ENCODE data around the gene DPH2.

Gene DPH2

DNA sequence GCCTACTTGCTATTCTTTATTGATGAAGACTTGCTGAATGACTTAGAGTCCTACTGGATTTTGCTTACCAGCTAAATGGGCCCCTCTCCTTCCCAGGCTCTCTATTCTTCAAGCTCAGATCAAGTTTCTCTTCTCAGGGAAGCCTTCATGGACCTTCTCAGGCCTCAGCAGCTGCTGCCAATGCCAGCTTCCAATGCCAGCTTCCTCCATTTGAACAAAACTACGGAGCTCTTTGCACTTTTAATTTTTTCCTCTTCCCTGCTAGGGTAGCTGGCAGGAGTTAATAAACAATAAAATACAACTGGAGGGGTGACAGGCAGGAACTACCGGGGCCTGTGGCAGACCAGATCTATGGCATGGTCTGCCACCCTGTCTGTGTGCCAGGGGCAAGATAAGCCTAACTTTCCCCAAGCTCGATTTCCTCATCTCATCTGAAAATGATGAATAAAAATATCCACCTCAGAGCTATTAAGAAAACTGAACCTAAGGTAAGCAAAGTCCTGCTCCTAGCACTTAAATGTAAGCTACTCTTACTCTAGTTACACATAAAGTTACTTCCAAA, 24.1 kb upstream of the DPH2 start:
- peak; percentile 76 for DNase-seq

DNA sequence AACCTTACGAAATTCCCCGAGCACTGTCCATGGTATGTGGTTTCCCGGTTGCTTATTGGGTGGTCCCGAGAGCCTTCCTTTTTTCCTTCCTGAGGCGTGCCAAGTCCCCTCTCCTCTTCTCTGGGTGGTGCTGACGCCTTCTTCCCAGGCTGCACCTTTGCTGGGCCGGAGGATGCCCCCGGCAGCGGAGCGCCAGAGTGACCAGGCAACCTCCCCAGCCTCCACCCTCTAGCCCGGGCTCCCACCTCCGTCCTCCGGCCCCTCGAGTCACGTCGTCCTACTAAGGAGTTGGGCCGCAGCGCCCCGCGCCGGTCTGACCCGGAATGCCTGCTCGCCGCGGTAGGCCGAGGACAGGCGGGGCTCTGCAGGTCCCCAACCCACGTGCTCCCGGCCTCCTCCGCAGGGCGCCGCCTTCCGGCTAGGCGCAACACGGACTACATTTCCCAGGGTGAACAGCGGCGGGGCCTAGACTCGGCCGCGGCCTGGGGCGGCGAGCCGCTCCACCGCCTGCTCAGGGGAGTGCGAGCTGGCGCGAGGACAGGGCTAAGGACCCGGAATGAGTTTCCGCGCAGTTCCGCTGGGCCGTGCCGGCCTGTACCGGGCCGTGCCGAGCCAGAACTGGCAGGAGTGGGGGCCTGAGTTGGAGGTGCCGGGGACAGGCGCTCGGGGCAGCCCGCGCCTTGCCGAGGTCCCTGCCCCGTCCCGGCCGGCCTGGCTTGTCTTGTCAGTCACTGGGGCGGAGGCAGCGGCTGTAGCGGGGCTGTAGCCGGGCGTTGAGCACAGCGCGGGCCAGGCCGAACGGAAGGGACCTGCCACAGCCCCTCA, 23.4 kb upstream of the DPH2 start, which contains the start of gene IPO13:
Gene IPO13 (plus strand): TSS at position 715 of the 825 bp plus-strand sequence. CDS start 651 bp downstream, outside the sequence.
- peak; percentile 96 for DNase-seq

DNA sequence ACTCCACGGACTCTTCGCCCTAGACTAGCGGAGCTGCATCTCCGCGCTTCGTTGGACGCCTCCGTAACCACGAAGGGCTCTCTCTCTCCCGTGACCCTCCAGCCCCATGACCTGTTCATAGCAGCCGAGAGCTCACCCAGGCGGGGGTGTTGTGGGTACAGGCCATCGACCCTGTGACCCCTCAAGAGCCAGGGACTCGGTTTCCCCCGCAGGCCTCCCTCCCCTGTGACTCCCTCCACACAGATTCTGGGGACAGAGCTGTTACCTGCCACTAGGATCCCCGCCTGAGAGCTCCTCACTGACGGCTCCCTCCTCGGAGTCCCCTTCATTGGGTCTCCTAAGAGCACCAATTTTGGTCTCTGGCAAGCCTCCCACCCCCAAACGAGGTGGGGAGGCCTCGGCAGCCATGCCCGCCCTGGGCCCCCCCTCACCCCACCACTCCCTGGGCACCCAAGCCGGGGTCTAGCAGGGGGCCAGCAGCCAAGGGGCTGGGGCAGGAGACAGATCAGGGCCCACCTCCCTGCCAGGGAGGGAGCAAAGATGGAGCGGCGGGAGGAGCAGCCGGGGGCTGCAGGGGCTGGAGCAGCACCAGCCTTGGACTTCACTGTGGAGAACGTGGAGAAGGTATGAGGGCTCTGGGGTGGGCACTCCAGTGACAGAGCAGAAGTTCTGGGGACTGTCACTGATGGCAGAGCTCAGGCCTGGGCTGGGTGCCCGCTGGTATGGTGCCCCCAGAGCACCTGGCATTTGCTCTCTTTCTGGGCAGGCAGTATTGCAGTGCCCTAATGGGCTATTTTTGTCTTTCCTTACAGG, 22.5 kb upstream of the DPH2 start:
- DNase-seq = no peak

DNA sequence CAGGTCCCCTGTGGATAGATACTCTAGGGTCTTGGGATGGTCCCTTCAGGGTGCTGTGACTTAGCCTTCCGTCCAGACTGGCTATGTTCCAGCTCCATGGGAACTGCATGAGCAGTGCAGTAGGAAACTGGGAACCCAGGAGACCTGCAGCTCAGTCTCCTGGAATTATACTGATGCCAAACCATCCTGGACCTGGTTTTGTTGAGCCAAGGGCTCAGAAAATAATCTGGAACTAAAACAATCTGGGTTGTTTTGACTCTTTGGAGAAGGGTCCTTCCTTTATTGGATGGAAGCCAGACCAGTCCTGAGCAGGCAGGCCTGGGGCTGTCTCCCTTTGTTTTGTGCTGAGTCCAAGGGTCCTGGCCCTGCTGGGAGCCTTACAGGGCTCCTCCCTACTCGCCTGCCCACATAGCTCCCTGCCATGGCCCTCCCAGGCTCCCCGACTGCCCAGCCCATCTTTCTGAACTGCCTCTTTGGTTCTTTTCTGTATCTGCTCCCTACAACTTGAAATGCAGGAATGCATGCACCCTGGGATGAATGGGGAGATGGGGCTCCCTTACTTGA, 21.9 kb upstream of the DPH2 start:
- DNase-seq = no peak

DNA sequence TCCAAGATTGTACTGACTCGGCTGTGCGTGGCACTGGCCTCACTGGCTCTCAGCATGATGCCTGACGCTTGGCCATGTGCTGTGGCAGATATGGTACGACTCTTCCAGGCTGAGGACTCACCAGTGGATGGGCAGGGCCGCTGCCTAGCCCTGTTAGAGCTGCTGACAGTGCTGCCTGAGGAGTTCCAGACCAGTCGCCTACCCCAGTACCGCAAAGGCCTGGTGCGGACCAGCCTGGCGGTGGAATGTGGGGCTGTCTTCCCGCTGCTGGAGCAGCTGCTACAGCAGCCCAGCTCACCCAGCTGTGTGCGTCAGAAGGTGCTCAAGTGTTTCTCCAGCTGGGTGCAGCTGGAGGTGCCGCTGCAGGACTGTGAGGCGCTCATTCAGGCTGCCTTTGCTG, 20.1 kb upstream of the DPH2 start:
- no peak for DNase-seq

DNA sequence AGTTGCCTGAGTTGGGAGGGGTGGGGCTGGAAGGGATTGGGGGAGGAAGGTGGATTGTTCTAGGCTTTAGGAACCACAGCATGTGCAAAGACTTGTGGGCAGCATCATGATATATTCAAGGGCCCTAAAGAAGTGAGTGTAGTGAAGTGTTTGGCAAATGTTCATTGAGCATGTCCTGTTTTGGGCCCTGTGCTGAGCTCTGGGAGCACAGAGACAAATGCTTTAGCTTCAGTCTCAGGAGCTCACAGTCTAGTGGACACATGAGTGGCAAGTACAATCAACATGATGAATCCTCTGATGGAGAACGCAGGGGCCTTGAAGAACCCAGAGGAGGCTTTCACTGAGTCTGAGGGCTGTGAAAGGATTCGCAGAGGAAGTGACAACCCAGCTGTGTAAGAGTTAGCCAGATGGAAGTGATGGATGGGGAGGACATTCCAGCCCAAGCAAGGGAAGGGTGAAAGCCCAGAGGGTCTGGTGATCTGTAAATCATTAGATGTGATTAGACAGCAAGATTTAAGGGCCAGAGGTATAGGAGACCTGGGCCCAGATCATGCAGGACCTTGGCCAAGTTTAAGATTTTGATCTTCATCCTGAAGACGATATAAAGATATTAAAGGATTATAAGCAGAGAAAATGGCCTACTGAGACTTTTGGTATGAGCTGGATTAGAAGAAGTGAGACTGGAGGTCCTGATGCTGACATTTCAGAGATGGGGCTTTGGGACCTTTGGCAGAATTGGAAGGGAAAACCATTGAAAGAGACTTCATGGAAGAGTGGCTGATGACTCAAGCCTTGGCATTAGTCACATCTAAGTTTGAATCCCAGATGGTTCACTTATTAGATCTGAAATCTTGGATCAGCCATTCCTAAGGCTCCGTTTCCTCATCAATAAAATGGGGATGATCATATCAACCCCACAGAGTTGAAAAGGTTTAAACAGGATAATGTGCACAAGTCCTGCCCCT, 18.5 kb upstream of the DPH2 start:
- DNase-seq = peak; percentile 58

DNA sequence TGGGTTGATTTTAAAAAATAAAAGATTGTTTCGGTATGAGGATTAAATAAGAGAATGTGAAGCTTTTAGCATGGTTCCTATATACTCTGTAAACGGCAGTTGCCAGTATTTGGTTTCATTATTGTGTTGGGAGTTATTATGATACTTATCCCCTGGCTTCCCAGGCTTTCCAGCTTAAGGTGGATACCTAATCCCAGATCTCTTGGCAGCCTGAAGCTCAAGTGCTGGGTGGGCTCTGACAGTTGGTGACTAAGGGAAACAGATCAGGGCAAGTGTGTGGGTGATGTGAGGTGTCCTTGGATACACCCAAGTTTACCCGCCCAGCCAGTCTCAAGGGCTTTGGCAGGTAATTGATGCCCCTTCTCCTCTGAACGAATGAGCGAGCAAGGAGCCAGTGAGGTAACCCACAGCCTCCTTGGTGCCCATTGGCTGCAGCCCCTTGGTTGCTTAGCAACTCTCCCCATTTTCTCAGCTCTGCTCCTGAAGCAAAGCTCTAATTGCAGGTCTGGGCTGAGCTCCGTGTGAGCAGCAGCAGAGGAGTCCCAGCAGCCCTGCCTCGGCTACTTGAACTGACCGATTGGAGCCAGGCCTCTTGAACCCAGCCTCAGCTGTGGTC, 17.0 kb upstream of the DPH2 start:
- DNase-seq = peak; percentile 98

DNA sequence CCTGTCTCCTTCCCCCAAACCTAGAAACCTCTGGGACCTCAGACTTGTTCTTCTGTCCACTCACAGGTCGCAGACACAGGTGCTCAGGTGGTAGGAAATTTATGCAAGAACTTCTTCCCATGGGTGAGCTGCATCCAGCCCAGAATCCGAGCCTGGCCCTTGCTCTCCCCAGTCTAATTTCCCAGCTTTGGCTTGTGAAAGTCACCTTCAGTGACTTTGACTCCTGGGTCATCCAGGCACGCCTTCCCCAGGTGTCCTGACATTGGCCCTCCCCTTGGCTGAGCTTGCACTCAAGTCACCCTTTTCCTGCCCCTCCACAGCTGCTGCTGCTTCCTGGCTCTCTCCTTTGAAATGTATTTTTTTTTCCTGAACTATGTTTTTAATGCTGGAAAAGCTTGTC, 16.4 kb upstream of the DPH2 start:
- no peak for DNase-seq

DNA sequence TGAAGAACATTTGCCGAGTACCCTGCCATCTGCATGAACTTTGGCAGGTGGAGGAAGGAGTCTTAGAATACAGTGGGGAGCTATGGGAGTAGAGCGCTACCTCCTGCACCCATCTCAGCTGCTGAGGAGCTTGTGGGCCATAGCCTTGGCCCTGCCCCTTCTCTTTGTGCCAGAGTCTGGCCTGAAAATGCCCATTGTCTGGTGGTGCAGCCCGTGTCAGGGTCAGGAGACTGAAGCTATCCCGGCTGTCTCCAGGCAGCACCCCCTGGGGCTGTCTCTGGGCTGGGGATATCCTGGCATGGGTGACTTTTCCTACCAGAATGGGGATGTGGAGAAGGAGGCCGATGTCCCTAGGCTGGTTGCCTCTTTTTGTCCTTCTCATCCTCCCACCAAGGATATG, 15.8 kb upstream of the DPH2 start:
- DNase-seq = no peak

DNA sequence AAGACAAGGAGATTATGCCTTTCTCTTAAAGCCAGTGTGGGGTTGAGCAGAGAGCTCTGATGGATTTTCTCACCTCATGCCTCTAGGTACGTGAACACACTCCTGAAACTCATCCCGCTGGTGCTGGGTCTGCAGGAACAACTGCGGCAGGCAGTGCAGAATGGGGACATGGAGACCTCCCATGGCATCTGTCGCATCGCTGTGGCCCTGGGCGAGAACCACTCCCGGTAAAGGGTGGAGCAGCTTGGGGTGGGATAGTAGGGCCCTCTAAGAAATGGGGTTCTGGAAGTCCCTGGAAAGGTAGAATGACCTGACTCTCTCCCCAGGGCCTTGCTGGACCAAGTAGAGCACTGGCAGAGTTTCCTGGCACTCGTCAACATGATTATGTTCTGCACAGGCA, 13.6 kb upstream of the DPH2 start:
- no peak for DNase-seq

DNA sequence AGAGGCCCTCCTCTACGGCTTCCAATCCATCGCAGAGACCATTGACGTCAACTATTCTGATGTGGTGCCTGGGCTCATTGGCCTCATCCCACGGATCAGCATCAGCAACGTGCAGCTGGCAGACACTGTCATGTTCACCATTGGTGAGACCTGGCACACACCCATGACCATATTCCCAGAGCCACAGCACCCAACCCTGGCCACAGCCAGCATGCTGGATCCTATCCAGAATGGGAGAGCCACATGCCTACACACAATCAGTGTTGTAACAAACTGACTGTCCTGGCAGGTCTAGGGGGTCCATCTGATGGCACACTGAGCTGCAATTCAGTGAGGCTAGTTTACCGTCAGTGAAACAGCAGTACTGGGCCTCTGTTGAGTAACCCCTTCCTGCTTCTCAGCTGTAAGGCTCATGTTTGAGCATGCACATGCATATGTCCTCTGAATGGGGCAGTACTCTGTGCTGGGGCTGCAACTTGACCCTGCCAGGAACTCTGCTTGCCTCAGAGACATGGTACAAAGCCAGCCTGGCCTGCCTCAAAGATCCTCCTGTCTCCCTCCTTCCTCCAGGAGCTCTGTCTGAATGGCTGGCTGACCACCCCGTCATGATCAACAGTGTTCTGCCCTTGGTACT, 12.3 kb upstream of the DPH2 start:
- no peak for DNase-seq

DNA sequence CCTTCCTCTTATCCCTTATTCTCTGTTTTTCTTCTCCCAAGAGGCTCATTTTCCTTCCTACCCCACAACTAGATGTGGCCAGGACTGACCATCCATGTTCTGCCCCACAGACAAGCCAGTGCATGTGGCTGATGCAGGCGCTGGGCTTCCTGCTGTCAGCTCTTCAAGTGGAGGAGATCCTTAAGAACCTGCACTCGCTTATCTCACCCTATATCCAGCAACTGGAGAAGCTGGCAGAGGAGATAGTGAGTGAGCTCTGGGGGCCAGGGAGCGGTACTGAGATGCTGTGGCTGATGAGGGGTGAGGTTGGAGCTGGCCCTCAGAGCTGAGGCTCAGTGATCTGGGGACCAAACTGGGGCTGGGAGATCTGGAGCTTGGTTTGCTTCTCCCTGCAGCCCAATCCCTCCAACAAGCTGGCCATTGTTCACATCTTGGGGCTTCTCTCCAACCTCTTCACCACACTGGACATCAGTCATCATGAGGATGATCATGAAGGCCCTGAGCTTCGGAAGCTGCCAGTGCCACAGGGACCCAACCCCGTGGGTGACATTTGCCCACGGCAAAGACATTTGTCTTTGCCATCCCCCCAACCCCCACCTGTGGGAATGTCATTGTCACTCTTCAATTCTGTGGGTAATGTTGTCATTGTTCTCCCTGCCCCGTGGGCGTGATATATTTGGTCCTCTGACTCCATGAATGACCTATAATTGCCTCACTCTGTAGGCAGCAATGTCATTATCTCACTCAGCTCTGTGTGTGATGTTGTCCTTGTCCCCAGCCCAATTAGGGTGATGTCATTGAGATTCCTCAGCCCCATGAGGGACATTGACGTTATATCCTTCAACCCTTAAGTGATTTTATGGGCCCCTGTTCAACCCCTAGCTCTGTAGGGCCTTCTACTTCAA, 11.2 kb upstream of the DPH2 start:
- DNase-seq = no peak

DNA sequence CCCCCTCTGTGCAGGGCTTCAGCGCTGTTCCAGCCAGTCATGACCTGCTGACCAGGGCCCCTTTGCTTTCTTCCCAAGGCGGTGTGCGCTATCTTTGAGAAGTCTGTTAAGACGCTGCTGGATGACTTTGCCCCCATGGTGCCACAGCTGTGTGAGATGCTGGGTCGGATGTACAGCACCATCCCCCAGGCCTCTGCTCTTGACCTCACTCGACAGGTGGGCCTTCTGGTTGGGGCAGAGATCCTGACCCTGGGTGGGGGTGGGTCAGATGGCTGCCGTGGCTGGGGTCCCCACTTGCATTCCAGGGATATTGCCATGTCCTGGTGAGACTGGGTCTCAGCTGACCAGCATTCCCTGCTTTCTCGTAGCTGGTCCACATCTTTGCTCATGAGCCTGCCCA, 9.0 kb upstream of the DPH2 start:
- no peak for DNase-seq

DNA sequence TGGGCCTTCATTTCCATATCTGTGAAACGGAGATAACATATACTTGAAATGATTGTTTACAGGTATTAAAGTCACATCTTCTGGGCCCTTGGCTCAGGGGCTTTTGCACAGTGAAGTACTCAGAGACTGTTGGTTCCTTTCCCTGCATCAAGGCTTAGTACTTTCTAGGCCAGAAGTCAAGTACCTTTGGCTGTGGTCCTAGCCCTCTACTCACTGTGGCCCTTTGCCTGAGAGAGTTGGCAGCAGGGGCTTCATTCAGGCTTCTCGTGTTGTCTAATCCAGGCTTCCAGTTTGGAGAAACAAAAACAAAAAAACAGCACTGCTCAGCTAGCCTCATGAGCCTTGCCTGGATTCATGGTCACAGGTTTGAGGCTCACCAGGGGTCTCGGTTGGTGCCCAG, 8.1 kb upstream of the DPH2 start:
- DNase-seq = no peak

DNA sequence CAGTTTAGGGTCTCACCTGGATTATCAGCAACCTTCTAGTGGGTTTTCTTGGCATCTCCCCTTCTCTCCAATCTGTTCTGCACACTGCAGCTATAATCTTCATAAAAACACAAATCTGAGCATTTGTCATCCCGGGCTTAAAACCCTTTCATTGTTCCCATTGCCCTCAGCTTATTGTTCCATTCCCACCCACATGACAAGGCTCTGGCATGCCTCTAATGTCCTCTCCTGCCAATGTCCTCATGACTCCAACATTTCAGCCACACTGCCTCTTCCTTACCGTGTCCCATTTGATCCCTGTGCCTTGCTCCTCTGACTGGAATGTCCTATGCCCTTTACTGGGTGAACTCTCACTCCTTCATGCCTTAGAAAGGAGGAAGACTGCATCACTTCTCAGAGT, 7.5 kb upstream of the DPH2 start:
- DNase-seq = no peak

DNA sequence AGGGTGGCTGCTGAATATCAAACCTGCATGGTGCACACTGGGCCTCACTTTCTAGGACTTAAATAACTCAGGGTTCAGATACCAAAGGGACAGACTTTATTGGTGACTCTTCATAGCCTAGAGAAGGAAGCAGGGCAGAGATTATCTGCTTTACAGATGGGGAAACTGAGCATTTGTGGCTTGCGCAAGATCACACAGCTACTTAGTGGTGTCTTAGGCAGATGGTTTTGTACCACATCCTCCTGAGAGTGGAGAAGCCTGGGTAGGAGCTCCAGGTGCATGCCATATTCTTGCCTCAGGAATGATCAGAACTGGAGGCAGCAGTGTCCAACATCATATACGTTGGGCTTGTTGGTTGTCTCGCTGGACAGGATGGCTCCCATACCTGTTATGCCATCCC, 6.8 kb upstream of the DPH2 start:
- DNase-seq = no peak

DNA sequence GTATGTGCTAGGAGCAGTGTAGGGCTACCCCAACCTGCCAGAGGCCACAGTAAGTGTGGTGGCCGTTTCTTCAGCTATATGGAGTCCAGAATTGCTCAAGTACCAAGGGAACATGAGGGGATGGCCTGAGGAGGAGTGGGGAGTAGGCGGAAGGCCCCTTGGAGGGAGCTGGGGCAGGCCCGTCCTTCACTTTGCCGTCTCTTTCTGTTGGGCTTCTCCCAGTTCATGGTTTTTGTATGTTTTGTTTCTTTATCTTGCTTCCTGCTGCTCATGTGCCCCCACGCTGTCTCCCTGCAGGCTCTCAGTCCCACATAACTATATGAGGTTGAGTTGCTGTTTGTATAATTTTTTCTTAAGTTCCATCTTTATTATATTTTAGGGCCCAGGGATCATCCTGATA, 5.9 kb upstream of the DPH2 start:
- DNase-seq = no peak

DNA sequence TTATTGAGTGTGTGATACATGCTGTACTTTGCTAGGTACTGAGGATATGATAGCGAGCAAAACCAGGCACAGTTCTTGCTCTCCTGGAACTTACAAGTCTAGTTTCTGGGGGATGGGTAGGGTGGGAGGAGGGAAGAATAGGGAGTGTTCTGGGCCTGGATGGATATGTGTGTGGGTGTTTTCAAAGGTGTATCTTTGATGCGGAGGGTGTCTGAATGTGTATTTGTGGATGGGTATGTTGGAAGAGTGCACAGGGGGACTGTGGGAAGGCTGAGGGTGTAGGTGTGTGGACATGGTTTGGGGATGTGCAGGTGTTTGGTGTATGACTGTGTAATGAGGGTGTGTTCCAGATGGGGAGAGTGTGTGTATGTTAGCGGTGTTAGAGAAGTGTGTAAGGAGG, 4.5 kb upstream of the DPH2 start:
- DNase-seq = no peak

DNA sequence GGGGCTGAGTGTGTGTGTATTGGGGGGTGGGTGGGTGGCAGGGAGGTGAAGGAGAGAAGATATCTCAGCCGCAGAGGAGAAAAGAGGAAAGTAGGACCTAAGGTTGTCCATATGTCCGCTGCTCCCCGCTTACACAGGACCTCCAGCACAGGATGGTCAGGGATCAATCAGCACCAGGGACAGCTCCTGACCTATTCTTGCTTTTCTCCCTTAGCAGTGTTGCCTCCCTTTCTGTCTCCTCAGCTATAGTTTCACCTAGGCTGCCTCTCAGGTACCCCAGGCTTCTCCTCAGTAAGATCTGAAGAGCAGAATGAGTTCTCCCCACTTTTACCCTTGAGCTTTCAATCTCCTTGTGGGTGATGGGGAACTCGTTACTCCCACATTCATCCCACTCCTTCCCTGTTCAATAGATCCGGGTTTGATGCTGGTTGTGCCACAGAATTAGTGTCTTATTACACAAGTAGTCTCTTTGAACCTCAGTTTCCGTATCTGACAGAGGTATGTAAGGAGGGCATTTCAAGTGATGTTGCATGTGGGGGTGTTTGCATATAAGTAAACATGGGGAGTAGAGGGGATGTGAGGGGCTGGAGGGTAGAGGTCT, 1.4 kb upstream of the DPH2 start:
- no peak for DNase-seq

DNA sequence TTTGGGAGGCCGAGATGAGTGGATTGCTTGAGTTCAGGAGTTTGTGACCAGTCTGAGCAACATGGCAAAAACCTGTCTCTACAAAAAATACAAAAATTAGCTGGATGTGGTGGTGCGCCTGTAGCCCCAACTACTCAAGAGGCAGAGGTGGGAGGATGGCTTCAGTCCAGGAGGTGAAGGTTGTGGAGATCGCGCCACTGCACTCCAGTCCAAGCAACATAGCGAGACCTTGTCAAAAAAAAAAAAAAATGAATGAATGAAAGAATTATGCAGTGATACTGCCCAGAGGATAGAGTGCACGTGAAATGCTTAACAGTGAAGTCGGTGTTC, 429 bp upstream of the DPH2 start:
- no peak for DNase-seq

Data from DMS79 treated with DMSO at 0.1 percent for 48 hours (cell line).